ENCODE results near the gene MEGF11.

MEGF11 gene

DNA sequence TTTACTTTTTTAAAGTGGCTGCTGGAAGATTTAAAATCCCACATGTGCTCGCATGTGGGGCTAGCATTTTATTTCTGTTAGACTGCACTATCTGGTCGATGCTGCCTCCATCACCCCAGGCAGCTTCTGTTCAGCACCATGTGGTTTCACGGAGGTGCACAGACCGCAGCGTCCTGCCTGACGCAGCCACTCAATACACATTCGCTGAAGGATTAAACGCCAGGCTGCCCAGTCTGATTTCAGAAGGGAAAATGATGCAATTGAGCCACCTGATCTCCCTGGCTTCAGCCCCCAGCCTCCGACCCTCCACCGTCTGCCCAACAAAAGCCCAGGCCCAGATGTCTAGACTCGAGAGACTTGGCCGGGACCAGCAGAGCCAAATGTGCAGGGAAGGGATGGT, 84.5 kb downstream of the MEGF11 start:
- DNase-seq = peak; percentile 97 to 98

DNA sequence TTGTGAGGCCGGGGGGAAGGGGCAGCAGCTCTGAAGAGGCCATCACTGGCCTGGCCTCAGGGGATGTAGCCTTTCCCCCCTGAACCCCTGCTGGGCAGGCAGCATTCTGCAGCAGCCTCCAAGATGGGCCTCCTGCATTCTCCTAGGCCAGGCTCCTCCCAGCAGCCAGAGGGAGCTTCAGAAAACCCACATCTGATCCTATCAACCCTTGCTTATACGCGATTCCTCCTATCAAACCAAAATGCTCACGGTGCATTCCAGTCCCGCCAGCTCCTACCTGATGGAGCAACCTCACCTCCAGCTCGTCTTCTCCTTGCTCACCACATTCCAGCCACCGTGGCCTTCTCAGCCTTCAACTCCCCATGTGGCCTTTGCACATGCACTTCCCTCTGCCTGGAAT, 85.7 kb downstream of the MEGF11 start:
- no peak for DNase-seq

DNA sequence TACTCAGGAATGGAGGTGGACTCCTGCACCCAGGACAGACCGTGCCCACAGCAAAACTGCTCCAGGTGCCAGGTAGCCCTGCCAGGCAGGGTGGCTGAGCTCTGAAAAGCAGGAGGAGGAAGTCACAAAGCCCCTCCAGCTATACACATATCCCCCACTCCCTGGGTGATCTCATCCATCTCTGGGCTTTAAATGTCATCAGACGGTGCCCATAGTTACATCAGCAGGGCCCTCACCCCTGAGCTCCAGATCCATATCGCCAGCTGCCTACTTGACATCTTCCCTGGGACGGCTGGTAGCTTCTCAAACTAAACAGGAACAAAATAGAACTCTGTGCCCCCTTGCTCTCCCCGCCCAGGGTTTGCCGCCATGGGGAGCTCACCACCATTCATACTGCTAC, 87.7 kb downstream of the MEGF11 start:
- DNase-seq = peak; percentile 65 to 72

DNA sequence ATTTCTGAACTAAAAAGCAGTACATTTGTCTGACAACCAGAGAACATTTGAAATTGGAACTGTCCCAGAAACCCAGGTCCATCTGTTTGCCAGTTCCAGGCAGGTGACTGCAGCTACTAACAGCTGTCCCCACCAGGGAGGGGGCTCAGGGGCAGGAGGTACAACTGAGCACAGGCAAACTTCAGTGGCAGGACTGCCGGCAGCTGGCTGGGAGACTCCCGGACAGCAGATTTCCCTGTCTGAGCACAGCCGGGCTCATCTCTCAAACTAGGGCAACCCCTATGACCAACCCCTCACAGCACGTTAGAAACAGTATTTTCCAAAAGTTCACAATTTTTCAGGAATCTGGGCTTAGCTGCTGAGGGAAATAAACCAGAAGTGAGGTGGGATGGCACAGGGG, 88.8 kb downstream of the MEGF11 start:
- peak; percentile 83 to 96 for DNase-seq

DNA sequence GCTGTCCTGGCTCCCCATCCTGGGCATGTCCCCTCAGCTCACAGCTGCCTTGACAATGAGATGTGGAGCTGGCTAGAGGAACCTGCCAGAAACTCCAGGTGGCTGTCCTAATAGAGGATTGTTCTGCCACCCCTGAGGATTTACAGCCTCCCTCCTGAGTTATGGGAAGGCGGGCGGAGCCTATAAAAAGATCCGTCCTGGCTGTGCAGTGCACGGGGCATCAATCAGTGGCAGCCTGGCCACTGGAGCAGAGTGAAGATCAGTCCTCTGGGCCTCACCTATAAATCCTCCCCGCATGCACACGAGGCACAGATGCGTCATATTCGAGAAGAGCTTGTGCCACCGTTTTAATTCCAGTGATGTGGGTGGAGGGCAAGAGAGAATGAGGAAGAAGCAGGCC, 90.0 kb downstream of the MEGF11 start:
- peak in 1 of 2 experiments; percentile 72 for DNase-seq

DNA sequence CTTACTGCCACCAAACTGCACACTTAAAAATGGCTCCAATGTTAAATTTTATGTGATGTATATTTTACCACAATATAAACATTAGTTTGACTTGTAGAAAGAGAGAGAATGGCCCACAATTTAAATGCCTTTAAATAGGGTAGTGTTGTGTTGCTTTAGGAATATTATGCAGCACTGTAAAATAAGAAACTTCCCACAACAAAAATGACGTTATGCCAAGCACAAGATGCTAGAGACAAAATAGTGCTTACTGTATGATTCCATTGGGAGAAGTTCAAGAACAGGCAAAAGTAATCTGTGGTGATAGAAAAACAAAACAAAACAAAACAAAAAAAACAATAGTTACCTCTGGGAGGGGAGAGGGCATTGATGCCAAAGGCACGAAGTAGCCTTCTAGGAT, 91.3 kb downstream of the MEGF11 start:
- no peak for DNase-seq

DNA sequence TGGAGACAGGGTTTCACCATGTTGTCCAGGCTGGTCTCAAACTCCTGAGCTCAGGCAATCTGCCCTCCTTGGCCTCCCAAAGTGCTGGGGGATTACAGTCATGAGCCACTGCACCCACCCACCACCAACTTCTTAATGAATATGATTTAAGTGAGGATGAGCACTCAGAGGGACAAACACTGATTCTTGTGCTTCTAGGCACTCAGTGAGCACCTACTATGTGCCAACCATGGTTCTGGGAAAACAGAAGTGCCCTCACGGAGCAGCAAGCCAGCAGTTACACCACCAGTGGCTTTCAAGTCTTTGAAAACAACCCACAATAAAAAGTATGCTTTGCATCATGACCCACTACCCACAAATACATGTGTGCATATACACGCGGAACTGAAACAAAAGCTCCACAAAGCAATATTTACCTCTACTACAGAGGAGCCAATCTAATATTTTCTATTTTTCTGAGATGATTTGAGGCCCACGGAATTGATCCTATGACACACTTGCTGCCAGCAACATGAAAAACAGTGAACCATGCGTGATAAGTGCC, 91.9 kb downstream of the MEGF11 start:
- DNase-seq = no peak

DNA sequence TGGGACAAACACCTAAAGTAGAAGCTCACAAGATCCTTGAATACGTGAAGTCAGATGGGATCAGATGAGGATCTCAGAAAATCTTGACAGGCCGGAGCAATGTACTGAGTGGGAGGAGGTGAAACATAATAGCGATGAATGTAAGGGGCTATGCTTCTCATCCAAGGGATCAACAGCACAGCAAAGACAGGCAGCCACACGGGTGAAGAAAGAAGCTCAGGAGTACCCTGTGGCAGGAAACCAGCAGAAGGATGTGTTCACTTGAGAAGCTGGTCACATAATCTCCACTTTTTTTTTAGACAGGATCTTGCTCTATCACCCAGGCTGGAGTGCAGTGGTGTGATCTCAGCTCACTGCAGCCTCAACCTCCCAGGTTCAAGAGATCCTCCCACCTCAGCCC, 92.4 kb downstream of the MEGF11 start:
- DNase-seq = peak in 1 of 2 experiments; percentile 59

DNA sequence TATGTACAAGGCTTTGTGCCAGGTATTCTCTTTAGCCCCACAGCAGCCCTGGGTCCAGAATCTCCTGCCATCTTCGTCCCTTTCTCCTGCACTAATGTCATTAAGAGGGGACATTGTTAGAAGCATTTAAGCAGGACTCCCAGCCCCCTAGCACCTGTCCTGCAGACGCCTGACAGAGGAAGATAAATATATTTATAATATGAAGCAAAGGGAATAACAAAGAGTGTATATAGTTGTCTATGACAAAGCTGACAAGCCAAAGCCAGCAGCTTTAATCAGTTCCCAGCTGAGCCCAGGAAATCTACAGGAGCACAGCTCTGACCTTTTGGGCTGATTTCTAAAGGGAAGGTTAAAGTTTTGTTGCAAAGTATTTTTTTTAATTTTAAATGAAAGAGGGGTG, 96.0 kb downstream of the MEGF11 start:
- no peak for DNase-seq

DNA sequence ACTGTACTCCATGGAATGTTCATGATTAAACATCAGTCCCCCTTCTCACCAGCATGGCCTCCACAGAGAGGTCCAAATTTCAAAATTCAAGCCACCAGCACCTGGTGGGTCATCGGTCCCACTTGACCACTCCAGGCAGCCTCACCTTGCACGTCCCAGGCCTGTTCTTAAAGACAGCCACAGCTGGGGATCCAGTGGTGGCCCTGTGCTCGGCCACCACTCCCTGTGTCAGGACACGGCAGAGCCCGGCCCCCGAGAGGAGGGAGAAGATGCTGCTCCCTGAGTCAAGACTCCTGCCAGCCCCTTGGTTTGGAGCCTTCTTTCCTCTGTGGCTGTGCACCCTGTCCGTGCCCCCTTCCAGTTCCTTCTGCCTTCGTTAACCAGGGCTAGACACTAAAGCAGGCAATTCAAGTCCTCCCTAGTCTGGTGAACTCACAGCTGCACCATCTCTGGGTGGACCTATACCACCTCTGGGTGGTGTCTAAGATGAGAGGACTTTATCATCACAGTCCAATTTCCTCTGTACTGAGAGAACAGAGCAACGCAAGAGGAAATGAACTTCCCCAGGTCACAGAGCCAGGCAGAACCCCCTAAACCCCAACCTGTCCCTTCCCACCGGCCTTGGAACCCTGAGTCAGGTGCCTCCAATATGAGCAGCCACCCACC, 97.1 kb downstream of the MEGF11 start:
- no peak for DNase-seq

DNA sequence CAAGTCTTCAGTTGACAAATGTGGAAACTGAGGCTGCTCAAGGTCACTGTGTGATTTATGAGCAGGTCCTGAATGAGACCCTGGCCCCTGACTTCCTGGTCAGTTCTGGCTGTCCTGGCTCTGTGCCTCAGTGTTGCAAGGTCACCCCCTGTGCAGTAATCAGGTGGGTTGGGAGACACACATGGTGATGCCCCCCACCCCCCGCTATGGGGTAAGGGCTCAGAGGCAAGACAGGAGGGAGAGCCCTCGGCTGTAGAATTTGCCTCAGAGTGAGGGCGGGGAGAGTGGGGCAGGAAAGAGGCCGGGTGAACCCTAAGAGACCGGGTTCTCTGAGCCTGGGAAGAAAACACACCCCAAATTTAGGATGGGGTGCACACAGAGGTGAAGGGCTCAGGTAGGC, 98.5 kb downstream of the MEGF11 start:
- no peak for DNase-seq

DNA sequence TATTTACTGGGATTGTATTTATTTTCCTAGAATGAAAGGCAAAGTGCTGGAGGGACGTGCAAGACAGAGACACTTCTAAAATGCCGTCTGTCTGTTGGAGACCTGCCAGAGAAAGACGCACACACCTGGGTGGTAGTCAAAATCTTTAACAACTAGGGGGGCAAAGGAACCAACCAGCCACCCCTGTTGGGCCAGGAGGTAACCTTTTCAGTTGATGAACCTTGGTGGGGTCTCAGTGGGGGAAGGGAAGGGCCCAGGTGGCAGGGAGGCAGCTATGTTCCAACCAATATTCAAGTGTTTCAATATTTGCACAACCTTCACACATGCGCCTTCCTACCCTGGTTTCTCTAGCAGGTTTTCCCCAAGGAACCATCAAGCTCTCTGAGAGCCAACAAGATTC, 99.0 kb downstream of the MEGF11 start:
- peak in 1 of 2 experiments; percentile 69 for DNase-seq

DNA sequence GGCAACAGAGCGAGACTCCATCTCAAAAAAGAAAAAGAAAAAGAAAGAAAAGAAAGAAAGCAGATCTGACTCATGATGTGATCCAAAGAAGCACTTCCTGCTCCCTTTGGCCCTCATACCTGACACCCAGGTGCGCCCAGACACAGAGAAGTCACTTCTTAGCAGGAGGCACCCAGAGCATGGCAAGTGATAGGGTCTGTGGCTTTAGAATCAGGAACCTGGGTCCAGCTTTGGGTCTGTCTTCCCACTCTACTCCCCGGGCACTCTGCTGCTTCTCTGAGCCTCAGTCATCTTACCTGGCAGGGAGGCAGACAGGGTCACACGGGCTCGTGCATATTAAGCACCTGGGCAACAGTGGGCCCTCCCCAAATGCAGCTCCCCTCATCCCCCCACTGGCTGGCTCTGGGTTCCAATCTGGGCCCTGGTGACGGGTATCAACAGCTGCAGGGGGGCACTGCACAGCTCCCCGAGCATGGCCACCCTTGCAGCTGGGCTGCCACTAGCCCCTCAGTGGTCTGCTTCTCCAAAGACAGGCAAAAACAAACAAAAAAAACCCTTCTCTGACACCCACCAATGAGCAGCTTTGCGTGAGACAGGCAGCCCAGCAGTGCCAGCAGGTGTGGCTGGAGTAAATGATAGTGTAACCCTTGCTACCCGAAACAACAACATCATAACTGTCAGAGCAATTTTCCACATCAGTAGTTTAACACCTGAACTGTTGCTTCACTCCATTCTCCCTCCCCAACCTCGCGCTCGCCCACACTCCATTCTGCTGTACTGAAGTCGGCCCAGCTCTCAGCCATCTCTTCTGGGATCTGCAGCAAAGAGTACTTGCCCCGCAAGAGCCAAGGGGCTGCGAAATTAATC, 99.8 kb downstream of the MEGF11 start:
- DNase-seq = peak; percentile 19 to 72

DNA sequence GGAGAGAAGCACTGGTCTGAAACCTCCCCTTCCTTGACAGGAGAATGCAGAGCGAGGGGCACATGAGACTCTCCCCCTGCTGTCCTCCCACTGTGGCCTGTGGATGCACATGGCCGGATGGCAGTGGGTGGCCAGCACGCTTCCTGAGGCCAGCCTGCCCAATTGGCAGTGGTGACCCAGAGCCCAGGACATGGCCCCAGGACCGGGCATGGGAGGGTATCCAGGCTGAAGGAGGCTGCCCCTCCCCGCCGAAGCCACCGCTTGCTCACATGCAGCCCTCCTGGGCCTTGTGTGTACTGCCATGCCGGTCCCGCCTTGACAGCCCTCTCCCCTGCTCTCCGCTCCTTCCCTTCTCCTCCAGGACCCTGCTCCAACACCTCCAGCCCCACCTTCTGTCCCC, 100.9 kb downstream of the MEGF11 start:
- no peak for DNase-seq

DNA sequence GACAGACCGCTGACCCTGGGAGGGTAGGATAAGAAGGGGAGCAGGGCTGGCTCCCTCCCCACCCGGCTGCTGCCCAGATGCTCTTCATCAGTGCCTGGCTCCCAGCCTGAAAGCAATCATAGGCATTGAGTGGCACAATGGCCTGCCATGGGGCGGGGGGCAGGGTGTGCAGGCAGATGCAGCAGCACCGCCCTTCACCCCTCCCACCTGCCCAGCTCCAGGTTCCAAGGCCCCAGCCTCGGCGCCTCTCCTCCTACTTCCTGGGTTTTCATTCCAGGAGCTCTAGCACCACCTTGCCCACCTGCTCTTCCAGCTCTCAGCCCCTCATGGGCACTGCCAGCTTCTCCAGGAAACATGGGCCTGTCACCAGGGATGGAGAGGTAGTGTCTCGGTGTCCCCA, 101.7 kb downstream of the MEGF11 start:
- DNase-seq = peak; percentile 97 to 98

DNA sequence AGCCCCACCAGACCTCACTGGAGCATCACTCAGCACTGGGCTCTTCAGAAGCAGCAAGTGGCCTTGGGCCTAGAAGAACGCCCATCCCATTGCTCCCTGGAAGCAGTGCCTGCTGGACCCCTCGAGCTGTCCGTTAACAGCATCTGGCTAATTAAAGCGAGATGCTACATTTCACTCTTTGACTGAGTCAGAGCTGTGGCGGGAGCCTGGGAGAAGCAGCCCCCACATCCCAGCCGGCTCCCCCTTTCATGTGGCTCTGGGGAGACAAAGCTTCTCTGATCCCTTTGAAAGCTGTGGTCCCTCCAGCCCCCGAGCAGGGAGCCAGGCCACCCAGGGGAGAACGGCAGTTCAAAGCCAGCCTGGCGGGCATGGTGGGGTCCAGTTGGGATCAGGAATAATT, 103.7 kb downstream of the MEGF11 start:
- no peak for DNase-seq

DNA sequence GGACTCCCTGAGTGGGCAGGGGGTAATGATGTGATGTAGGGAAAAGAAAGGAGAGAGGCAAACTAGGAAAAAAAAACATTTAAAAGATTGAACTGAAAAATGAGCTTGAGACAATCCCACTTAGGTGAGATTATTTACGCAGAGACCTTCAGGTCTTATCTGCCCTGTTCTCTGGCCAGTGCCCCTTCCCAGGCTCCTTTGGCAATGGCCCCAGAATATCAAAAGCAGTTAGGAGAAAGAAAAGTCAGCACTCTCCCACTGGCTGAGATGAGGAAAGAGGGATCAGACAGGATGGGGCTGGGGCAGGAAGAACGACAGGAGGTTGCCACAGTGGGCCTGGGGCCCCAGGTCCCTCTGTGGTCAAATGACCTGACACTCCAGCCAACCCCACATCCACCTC, 105.4 kb downstream of the MEGF11 start:
- DNase-seq = no peak

DNA sequence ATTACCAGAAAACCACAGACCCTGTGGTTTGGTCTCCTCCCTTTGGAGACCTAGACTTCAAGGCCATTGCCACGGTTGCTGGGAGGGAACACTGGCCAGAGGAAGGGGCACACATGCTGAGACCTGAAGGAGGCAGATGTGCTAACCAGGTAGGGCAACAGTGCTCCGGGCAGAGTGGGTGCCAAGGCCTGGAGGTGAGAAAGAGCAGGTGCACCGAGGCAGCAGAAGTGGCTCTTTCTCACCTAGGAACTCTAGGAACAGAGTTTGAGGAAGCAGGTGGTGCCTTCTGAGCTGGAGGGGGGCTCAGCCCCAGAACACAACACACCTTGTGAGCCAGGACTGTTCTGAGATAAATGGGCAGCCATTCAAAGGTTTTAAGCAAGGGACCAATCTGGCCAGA, 106.1 kb downstream of the MEGF11 start:
- DNase-seq = no peak

DNA sequence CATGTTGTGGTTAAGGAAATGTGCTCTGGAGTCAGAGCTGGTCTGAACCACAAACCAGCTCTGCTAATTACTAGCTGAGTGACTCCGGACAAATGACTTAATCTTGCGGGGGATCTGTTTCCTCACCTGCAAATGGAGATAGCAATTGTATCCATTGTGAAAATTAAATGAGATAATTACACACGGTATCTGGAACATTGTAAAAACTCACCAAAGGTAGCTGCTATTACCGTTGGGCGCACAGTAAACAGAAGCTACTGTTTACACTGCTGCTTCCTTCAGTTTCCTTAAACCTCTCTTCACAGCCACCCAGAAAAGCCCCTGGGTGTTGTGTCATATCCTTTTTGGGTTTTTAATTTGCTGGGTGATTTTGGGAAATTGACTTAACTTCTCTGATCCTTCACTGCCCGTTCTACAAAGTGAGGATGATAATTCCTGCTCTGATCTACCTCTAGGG, 107.8 kb downstream of the MEGF11 start:
- DNase-seq = no peak

DNA sequence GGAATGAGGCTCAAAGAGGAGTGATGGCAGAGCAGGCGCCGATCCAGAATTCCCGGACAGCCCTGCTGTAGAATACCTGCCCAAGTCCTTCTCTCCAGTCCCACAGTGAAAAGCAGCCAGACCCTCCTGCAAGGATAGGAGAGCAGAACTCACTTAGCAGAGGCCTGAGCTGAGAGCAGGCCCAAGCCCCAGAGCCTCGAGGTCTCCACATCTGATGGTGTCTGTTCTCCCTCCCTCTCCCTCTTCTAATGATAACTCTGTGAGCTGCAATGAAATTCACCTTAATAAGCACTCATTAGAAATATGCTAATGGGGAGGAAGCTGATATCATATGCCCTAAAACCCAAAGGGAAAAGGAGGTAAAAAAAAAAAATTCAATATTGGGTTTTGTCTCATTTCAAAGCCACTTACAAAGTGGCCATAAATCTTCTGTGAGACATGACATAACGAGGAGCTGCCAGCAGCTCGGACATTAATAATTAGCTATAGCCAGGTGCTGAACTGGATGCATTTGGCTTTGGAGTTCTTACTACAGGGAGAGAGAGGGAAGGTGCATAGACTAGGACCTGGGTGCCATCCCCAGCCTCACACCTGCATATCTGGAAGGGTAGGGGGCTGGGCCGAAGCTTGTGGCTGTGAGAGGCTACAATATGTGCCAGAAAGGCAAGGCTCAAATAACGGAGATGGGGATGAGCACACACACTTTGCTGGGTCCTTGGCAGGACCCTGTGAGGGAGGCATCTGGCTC, 108.4 kb downstream of the MEGF11 start:
- DNase-seq = peak; percentile 10 to 41

DNA sequence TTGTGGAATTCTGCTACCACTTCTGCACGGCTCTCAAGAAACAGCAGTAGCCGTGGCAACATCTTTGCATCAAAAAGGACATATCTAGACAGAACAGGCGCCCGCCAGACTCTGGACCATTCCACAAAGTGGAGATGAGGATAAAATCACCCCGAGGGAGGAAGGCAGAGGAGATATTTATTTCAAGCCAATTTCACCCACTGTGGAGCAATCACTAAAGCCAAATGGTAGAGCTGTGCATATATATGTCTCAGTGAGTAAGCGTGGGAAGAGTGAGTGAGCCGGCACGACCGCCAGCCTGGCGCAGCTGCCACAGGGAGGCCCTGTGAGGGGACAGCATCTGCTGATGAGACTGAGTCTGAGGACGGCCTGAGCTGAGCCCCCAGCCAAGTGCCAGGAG, 111.3 kb downstream of the MEGF11 start:
- peak in 1 of 2 experiments; percentile 48 for DNase-seq

DNA sequence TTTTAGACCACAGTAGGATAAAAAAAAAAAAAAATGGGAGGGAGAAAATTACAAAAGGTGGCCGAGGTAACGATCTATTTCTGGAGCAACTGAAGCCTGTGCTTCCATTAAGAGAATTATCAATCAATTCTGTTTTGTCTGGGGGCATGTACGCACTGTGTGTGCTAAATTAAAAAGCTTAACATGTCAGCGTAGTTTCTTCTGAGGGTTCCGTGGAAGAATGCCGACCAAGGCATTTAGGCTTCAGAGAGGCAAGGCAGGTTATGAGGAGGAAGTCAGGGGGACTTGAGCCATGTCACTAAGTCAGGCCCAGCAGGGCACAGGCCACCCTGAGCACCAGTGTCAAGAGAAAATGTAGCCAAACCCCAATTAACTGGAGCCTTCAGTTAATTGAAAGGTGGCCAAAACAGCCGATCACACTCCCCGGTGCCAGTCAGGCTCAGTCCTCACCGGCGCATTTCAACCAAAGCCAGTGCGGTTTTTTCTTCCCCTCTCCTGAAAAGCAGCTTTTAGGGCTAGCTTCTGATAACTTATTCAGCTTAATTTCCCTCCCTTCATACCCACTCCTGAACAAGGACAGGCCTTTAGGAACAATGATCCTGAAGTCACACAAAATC, 113.9 kb downstream of the MEGF11 start:
- DNase-seq = no peak

Measured in NCI-H524 (cell line).